Stimulated activated naive CD4-positive, alpha-beta T cell (primary cell): ENCODE measurements around the gene PCGF3.

Experiments used
- DNase-seq, 6 experiments: peaks; one replicate each; lab custom pipeline; 2025; lab: John Stamatoyannopoulos, UW

PCGF3 gene

DNA sequence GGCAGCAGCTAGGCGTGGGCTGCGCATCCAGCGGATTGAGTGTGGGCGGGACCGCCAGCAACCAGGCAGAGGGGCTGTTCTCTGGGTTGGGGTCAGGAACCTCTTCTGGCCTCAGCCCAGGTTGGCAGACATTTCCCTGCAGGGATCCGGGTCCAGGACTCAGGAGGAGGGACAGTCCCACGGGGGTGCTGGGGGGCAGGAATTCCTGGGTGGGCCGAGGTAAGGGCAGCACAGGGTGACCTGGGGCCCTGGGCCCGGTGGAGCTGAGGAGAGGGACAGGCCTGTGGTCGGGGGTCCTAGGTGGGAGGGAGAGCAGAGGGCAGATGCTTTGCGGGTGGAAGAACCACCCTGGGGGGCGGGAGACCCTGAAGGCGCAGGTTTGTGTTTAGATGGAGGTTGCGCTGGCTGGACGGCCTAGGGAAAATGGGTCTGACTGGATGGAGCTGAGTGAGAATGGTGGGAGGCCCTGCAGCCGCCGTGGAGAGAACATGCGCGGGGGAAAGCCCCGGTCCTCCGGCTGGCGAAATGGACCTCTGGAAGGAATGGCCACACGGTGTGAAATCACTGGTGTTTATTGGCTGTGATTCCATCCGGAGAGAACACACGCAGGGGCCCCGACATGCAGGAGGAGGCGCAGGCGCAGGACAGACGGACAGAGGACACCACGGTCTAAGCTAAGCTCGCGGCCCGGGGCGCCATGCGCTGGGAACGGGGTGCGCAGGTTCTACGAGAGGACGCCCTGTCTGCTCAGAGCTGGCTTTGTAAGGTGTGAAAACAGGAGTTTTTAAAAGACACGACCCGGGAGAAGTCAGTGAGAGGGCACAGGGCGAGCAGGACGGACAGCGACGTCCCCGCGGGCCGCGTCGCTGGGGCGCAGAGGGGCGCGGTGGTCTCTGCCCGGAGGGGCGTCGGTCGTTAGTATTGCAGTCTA is 79.0 kb downstream of the PCGF3 start:
- DNase-seq, result no peak

DNA sequence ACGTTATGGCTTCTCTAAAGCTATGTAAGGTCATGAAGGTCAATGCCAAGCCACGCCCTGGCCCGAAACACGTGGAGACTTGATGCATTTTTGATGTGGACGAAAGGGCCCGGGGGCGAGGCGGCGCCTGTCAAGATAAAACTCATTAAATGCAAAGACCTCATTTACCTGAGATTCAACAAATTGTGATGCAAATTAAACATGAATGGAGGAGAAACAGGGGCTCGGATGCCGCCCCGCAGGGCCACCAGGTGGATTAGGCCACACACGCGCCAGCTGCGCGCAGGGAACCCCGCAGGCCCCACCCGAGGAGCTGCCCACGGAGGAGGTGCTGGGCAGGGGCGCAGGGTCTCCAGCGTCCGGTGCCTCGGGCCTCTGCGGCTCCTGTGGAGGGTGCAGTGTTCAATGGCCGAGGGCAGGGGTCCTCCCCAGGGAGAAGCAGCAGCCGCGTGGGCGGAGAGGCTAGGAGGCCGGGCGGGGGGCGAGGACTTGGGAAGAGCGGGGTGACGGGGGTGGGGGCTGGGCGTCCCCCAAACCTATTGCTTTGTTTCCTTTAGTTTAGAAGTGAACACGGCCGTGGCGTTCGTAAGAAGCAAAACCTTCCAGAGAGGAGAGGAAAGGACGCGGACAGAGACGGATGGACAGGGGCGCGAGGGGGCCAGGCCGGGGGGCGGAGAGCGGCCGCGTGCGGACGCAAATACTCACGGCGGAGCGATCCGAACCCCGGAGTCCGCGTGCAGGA is 79.9 kb downstream of the PCGF3 start:
- DNase-seq, result no peak

DNA sequence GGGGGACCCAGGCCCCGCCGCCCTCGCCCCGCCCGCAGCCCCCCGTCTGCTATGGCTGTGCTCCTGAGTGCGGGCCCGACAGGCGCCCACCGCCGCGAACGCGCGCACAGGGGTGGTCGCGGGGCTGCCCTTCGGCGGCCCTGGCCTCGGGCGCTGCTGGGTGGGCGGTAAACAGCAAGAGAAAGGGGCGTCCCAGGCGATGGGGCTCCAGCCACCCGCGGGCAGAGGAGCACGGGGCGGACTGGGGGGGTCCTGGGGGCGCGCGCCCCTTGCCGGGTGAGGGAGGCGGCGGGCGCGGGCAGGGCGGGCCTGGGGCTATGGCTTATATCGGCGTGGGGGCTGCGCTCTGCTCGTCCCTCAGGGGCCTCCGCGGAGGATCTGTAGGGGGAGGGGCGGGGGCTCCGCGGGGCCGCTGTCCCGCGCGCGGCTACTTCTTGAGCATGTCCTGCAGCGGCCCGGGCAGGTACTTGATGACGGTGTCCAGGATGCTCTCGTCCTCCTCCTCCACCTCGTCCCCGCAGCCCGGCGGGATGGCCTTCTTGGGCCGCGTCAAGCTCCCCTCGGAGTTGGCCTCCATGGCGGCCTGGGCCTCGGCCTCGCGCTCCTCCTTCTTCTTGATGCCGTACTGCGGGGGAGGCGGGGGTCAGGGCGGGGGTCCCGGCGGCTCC is 80.6 kb downstream of the PCGF3 start:
- DNase-seq, result no peak

DNA sequence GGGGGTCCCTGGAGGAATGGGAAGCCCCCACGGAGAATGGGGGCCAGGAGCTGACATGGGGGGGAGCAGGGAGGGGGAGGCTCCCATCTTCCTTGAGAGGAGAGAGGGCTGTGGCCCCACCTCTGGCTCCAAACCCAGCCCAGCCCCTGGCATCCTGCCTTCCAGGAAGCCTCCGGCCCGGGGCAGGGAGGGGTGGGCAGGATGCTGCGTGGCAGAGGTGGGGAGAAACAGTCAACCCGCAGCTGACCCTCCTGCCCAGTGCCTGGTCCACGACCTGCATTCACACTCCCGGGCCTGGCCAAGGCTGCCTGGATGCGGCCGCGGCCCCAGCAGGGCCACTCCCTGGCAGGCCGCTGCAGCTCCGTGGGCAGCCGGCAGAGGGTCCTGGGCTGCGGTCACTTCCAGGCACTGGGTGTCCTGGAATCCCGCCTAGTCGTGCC is 81.2 kb downstream of the PCGF3 start:
- DNase-seq, result no peak

DNA sequence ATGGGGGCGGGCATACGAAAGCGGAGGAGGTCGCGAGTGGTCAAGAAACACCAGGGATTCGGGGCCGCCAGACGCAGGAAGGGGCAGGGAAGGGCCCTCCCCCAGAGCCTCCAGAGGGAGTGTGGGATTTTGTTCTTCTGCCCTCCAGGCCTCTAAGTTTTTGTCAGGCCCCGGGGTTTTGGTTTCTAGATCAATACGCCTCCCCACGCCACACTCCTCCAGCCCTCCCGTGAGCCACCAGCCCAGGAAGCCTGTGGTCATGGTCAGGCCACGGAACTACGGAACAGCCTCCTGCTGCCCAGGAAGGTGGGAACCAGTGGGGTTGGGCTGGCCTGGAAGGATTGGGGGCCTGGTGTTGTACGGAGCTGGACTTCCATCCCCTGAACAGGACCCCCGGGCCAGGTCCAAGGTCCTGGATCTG is 81.9 kb downstream of the PCGF3 start:
- no peak for DNase-seq

DNA sequence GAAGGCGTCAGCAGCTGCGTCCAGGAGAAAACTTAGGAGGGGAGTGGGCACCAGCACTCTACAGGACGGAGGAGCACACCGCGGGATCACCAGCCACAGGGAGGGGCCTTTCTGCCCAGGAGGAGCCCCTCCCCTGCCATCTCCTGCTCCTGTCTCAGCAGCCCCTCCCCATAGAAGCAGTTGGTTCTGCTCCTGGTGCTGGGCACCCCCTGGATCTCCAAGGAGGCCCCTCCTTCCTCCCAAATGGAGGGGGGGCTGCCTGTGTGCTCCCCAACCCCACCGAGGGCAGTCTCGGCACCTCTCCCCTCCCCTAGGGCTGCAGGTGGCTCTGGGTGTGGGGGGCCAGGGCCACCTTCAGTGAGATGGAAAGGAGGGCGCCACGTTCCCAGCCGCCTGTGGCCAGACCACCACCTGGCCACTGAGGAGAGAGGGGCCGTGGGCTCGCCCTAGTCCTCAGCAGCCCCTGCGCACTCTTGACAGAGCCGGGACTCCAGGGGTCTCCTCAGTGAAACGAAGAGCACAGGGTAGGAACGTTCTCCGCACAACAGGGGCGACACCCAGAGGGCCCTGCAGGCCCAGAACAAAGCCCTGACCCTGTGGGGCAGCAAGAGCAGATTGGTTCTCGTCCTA is 82.5 kb downstream of the PCGF3 start:
- DNase-seq, result no peak

DNA sequence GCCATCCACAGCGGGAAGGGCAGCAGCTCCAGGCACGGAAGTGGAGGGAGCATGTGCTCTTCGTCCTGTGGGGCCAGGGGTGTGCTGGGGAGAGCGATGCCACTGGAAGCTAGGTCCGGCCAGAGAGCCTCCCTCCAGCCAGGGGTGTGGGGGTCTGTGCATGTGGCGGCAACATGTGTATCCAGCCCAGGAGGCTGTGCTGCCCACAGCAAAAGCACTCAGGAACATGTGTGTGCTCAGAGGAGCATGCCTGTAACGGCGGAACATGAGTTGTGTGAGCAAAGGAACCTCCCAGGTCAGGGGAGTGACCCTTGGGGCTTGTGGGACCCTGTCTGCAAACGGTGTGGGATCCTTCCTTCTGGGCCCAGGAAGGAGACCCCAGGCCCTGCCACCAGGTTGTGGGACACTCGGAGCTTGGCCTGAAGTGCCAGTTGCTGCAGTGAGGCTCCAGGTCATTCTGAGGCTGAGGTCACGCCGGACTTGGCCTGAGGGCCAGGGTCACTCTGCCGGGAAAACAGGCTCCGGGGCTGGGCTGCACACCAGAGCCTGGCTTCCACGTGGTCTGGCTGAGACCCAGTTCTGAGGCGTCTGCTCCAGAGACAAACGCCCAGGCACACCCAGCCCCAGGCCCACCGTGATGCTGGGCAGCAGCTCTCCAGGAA is 83.1 kb downstream of the PCGF3 start:
- DNase-seq, result no peak

DNA sequence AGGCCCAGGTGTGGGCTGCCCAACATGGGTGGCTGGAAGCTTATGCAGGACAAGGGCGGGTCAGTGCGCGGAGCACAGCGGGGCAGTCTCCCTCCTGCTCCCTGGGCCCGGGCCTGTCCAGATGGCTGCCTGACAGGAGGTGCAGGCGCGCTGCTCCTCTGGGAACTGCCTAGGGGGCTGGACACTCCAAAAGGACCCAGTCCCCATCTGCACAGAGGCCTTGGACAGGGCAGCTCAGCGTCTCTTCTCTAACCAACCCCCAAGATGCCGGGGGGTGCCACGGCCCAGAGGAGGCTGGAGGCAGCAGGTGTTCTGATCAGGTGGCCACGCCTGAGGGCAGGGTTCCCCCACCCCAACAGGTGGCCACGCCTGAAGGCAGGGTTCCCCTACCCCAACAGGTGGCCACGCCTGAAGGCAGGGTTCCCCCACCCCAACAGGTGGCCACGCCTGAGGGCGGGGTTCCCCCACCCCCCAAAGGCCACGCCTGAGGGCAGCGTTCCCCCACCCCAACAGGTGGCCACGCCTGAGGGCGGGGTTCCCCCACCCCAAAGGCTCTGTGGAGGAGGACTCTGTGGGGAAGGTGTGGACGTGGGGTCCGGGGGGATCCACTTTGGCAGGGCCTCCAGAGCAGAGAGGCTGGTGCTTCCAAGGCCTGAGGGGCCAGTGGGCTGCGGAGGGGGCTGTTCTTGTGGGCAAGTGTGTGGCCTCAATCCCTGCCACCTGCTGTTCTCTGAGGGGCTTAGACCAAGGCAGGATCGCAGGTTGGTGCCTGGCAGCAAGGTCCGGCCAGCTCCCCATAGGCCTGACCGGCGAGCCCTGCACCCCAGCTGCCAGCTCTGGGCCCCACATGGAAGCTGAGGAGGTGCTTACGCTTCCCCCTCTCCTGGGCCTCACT is 84.2 kb downstream of the PCGF3 start:
- no peak for DNase-seq

DNA sequence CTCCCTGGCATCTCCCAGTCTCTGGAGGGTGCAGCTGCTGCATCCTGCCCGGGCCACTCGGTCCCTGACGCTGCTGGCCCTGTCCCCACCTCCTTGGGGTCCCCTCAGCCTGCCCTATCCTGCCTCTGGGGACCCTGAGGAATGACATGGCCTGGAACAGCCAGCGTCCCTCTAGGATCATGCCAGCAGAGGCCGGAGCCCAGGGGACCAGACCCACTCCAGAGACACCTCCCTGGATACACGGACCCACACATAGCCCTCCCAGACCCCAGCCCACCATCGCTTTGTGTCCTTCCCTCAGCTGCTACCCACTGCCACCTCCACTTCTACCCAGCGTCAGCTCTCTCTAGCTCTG is 84.8 kb downstream of the PCGF3 start:
- DNase-seq, result no peak

DNA sequence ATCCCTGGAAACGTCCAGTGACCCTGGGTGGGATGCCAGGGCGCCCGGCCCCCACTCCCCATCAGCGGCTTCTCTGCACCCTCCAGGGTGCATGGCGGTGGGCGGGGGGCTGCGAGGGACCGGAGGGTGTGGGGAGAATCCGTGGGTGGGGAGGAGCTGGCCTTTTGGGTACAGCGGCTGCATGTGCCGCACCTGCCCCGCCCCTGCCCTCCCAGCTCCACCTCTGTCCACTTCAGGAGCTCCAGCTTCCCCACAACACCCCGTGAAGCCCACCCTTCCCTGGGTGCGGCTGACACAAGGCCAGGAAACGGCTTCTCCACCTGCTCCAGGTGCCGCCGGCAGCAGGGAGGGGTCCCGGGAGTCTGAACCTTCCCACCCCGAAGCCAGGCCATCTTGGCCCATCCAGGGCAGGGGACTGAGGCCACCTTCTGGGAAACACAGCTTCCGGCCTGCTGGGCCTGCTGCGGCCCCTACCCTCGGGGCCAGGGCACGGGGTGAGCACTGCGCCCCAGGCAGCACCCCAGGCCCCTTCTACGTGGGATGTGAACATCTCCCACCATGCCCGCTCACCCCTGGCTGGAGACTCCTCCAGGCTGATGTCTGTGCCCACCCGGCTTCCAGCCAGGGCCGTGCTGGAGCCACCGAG is 85.7 kb downstream of the PCGF3 start:
- DNase-seq, result no peak

DNA sequence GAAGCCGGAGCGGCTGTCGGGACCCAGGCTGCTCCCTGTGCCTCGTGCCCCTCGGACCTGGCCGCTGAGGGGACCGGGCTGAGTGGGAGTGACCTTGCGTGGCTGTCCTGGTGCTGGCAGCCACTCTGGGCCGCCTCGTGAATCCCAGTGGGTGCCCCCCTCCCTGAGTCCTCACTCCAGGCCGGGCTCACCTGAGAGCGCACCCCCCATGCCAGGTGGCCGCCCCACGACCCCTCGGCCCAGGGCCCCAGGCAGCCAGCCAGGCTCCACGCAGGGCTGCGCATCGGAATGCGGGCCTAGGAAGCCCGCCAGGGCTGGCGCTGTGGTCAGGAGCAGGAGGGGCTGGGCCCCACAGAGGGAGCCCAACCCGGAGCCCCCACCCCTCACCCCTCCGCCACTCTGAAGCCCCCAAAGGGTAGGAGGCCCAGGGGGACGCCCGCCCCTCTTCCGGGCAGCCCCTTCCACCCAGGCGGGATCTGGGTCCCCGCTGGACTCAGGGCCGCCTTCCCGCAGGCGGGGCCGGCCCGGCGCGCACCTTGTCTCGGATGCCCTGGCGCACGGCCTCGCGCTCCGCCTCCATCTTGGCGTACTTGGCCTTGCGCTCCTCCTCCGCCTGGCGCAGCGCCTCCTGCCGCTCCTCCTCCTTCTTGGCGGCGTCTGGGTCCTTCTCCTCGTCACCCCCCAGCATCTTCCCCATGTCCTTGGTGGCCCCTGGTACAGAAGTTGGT is 86.4 kb downstream of the PCGF3 start:
- peak in 3 of 6 experiments; percentile 10 to 29 (median 23) for DNase-seq

DNA sequence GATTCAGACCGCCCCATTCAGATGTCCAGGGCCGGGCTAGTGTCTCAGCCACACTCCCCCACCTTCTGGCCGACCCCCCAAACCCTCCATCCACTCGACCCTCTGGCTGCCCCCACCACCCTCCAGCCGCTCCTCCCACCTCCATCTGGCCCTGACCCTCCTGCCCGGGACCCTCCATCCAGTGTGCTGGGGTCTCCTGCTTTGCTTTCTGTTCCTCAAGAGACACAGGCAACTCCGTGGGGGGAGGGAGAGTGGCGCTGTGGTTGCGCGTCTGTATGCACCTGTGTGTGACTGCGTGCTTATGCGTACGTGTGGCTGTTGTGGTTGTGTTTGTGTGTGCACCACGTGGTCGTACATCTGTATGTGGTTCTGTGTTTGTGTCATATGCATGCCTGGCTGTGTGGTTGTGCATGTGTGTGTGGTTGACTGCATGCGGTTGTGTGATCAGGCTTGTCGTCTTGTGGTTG is 87.0 kb downstream of the PCGF3 start:
- DNase-seq, result peak in 3 of 6 experiments; percentile 17 to 33 (median 18)

DNA sequence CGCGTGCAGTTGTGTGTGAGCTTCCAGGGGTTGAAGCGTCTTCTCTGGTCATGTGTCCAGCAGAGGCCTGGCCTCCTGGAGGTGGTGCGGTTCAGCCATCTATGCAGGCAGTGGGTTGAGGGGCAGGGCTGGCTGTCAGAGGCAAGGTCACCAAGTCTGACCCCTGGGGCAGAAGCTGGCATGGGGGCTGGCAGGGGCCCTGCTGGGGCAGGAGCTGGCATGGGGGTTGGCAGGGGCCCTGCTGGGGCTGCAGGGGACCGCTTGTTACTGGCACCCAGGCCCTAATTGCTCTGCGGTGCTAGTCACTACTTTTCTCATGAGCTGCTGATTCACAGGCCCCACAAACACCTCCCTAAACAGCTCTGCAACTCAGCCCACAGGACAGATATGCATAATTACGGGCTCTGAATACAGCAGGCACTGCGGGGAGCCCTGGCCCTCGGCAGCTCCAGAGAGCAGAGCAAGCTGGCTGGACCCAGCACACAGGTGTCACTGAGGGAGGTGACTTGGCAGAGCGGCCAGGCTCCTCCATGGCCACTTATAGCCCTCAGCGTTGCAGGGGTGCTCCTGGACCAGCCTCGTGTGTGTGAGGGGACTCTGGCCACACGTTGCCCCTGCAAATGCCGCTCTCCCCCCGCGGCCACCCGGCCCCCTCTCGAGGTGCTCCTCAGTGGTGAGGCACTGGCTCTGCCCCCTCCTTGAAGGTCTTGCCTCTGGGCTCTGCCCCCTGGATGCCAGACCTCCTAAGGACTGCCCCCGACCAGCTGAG is 87.6 kb downstream of the PCGF3 start:
- no peak for DNase-seq

DNA sequence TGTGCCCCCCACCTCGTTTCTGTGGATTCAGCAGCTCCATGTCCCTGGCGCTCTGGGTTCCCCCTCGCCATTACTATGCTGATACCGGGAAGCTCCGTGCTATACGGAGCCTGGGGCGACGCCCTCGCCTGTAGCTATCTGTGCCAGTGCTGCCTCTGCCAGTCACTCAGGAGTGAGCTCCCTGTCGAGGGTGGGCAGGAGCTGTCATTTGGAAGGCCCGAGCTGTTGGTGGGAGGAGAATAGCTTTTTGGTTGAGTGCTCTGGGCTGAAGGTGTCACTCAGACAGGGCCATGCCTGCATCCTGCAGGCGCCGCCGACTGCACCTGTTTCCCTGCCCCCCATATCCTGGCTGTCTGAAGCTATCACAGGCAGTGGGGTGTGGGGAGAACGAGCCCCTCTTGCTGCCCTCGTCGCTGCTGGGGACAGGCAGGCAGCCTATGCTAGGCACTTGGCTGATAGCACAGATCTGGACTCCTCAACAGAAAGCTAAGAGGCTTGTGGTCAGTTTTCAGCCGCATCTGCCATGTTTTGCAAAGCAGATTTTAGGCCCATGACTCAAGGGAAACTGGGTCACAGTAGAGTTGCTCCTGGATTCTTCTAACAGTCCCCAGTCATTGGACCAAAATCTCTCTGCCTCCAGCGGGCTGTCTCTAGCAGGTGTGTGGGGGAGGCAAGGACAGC is 88.4 kb downstream of the PCGF3 start:
- DNase-seq, result no peak

DNA sequence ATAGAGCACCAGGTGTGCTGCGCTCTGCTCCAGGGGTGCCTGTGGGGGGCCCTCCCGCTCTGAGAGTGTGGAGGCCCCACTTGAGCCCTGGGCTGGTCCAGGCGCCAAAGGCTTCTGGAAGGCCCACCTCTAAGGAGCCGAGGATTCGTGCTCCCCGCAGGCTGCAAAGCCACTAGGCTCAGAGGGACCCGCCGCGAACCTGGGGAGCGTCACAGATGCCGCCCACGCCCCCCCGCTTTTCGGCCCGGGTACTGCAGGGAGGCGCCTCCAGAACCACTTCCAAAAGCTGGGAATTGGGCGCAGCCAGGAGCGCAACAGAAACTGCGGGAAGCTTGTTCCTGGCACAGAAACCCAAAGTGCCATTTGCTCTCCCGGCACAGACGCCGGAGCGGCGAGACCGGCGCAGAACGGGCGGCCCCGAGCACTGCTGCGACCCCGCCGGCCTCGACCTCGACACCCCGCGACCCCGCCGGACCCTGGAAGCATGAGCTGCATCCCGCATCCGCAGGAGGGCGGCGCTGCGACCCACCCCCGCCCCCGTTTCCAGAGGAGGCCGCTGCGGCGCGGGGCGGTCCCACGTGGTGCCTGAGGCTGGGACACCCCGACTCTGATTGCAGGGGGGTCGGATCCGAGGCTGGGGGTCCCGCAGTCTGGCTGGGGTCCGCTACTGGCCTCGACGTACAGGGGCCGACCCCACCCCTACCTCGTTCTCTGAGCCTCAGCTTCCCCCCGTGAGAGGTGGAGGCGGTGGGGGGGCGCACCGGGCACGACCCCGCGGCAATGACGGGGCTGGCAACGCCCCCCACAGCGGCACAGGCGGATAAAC is 89.5 kb downstream of the PCGF3 start:
- no peak for DNase-seq

DNA sequence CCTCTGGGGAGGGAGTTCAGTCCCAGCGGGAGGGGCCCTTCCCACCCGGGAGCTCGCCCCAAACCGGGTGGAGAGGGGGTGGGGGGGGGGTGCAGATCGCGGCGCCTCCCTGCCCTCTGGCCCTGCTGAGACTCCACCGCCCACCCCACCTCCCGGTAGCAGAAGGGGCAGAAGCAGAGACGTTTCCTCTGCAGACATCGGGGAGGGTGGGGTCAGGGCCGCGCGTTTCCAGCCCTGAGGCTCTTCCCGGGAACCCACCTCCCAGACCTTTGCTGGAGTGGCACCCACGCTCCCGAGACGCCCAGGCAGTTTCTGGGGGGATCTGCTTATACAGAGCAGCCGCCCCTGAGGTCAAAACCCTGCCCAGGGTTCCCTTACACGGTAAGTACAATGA is 90.1 kb downstream of the PCGF3 start:
- DNase-seq, result no peak

DNA sequence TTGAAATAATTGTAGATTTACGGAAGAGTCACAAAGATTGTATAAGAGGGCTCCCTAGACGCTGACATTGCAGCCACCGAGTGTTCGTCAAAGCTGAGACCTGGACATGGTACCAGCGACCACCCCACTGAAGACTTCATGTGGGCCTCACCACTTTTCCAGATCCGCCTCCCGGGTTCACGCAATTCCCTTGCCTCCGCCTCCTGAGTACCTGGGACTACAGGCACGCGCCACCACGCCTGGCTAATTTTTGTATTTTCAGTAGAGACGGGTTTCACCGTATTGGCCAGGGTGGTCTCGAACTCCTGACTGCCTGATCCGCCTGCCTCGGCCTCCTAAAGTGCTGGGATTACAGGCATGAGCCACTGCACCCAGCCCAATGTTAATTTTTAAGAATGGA is 90.6 kb downstream of the PCGF3 start:
- no peak for DNase-seq
